Measurements from ENCODE around the gene PHACTR3.

DNA sequence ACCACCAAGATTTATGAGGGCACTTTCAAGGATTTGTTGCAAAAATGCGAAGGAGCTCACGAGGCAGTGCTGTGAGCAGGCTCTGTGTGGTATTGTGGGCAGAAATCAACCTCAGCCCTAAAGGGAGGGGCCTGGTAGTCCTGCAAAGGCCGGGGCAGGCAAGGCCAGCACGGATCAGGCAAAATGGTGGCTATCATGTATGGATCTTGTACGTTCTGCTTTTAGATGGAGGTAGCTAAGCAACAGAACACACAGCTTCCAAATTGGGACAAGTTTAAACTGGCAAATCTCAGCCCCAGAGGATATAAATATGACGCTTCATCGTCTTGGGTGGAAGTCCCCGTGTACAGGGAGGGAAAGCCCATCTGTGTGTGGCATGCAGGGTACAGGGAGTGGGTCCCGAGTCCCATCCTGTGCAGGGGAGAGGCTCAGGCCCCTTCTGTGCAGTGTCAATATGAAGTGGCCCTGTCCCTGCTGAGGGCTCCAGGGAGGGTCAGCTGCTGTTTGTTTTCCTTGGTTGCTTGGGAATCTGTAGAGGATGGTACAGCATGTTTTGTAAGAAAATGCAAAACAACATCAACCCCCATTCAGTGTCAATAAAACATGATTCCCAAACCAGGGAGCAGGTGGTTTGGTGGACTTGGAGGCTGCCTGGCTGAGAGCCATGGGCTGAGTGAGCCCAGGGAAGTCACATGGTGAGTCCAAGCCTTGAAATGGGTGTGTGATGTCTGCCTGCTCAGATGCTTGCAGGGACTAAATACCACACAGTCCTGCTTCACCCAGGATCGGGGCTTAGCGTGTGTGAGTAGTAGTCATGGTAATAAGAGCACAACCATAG, 216.1 kb downstream of the PHACTR3 start:
- TF ChIP-seq CTCF (IDR thresholded peaks at IDR 0.05; ENCODE audit: low read length) (no peak), EZH2 (IDR thresholded peaks at IDR 0.05; ENCODE audit: borderline replicate concordance, low read length) (no peak)

Data from OCI-LY1 (cell line).